IMR-90 (cell line): ENCODE data around the gene PDYN. TPM values are rescaled to one million over a fixed set of nuclear protein-coding genes. Genes with fewer than 3 reads are reported as not detected.

Experiments
- ATAC-seq: fragments of 200-7000 bp; cut with Tn5 transposase; 2 replicates; pipeline ENCODE4 v1.9.1; 2020; ENCODE audit warnings: low read depth, mild to moderate bottlenecking, moderate library complexity
- BruUV-seq: library from RNA; stranded (reverse); fragments of 400-500 nt; replicated peaks from 2 replicates; lab custom pipeline; 2021; lab: Mats Ljungman, UMichigan
- CTCF ChIA-PET: fragments of 300-600 bp; formaldehyde crosslinking; extraction: SDS; loops from one replicate; lab custom pipeline; 2021; ENCODE audit warnings: antibody characterized with exemption; lab: Yijun Ruan, JAX
- POLR2A ChIA-PET: fragments of 300-600 bp; sonication (Branson Sonifier 250); formaldehyde crosslinking; loops from one replicate; lab custom pipeline; 2022; ENCODE audit warnings: antibody characterized with exemption; ENCODE audit not compliant: unreplicated experiment; lab: Charles Lee
- DNase-seq: peaks from one replicate; pipeline ENCODE4 v3.0.0; 2013
- H2AFZ ChIP-seq: replicated peaks from 2 replicates; pipeline ENCODE3; 2013; ENCODE audit warnings: low read length, mild to moderate bottlenecking; ENCODE audit not compliant: poor library complexity
- H2AK5ac ChIP-seq: 2 replicates; pipeline ENCODE4 v1.6.1; 2013; ENCODE audit warnings: low read depth, low read length, inconsistent platforms
- H2AK9ac ChIP-seq: replicated peaks from 2 replicates; pipeline ENCODE3; 2013; ENCODE audit warnings: mild to moderate bottlenecking, low read depth, low read length, moderate library complexity; ENCODE audit not compliant: poor library complexity
- H2BK120ac ChIP-seq: 2 replicates; pipeline ENCODE4 v1.6.1; 2013; ENCODE audit warnings: low read depth, low read length, inconsistent platforms
- H2BK15ac ChIP-seq: 3 replicates; pipeline ENCODE4 v1.6.1; 2013; ENCODE audit warnings: low read depth, low read length, inconsistent platforms
- H2BK20ac ChIP-seq: 2 replicates; pipeline ENCODE4 v1.6.1; 2013; ENCODE audit warnings: low read depth, mild to moderate bottlenecking, inconsistent platforms, low read length, moderate library complexity
- H2BK5ac ChIP-seq: 2 replicates; pipeline ENCODE4 v1.6.1; 2013; ENCODE audit warnings: mild to moderate bottlenecking, low read depth, low read length, inconsistent platforms; ENCODE audit not compliant: poor library complexity, severe bottlenecking
- H3K14ac ChIP-seq: replicated peaks from 2 replicates; pipeline ENCODE4 v1.6.1; 2013; ENCODE audit warnings: low read depth, low read length, inconsistent platforms
- H3K18ac ChIP-seq: 2 replicates; pipeline ENCODE4 v1.6.1; 2013; ENCODE audit warnings: low read depth, low read length, control low read depth
- H3K23ac ChIP-seq: 2 replicates; pipeline ENCODE4 v1.6.1; 2013; ENCODE audit warnings: low read depth, low read length, inconsistent platforms
- H3K27ac ChIP-seq: 2 replicates; pipeline ENCODE4 v1.5.1; 2013; ENCODE audit warnings: mild to moderate bottlenecking, control low read depth, low read length; ENCODE audit not compliant: insufficient read depth
- H3K27me3 ChIP-seq: 2 replicates; pipeline ENCODE4 v1.6.1; 2013; ENCODE audit warnings: low read length; ENCODE audit not compliant: control insufficient read depth, insufficient read depth
- H3K36me3 ChIP-seq: 2 replicates; pipeline ENCODE4 v1.6.1; 2013; ENCODE audit warnings: low read length, mixed read lengths; ENCODE audit not compliant: control insufficient read depth, insufficient read depth
- H3K4ac ChIP-seq: 2 replicates; pipeline ENCODE4 v1.6.1; 2013; ENCODE audit warnings: low read depth, low read length, inconsistent platforms
- H3K4me1 ChIP-seq: 2 replicates; pipeline ENCODE4 v1.6.1; 2013; ENCODE audit warnings: low read length, mixed read lengths; ENCODE audit not compliant: control insufficient read depth, insufficient read depth
- H3K4me2 ChIP-seq: 2 replicates; pipeline ENCODE4 v1.6.1; 2013; ENCODE audit warnings: low read depth, mild to moderate bottlenecking, control low read depth, low read length, moderate library complexity
- H3K4me3 ChIP-seq: 2 replicates; pipeline ENCODE4 v1.5.1; 2013; ENCODE audit warnings: low read depth, mild to moderate bottlenecking, control low read depth, low read length, moderate library complexity; ENCODE audit not compliant: insufficient read depth
- H3K56ac ChIP-seq: 2 replicates; pipeline ENCODE4 v1.6.1; 2013; ENCODE audit warnings: low read length, inconsistent platforms; ENCODE audit not compliant: insufficient read depth; ENCODE audit errors: extremely low read depth
- H3K79me1 ChIP-seq, 2 experiments: 2 replicates each; pipeline ENCODE4 v1.6.1; 2013; ENCODE audit warnings: low read length in 2 of 2, inconsistent platforms in 1 of 2, low read depth in 1 of 2
- H3K9ac ChIP-seq: 2 replicates; pipeline ENCODE4 v1.6.1; 2013; ENCODE audit warnings: low read depth, low read length, control low read depth
- H3K9me1 ChIP-seq: 2 replicates; pipeline ENCODE4 v1.6.1; 2013; ENCODE audit warnings: low read length, inconsistent platforms; ENCODE audit not compliant: insufficient read depth
- H3K9me3 ChIP-seq: 2 replicates; pipeline ENCODE4 v1.6.1; 2013; ENCODE audit warnings: low read length; ENCODE audit not compliant: control insufficient read depth, insufficient read depth
- H4K20me1 ChIP-seq: 2 replicates; pipeline ENCODE4 v1.6.1; 2013; ENCODE audit warnings: low read length, inconsistent platforms; ENCODE audit not compliant: insufficient read depth
- H4K5ac ChIP-seq: 2 replicates; pipeline ENCODE4 v1.6.1; 2013; ENCODE audit warnings: mild to moderate bottlenecking, low read depth, low read length, control low read depth
- H4K8ac ChIP-seq, 2 experiments: 2 replicates each; pipeline ENCODE4 v1.6.1; 2013; ENCODE audit warnings: low read depth in 2 of 2, low read length in 2 of 2, control low read depth in 1 of 2, inconsistent platforms in 1 of 2
- H4K91ac ChIP-seq: 2 replicates; pipeline ENCODE4 v1.6.1; 2013; ENCODE audit warnings: low read depth, low read length, inconsistent platforms; ENCODE audit not compliant: insufficient read depth
- BHLHE40 ChIP-seq: fragments of 150-350 bp; IDR thresholded peaks from 2 replicates; pipeline ENCODE4 v1.6.1; 2016; ENCODE audit warnings: mild to moderate bottlenecking, low read depth, low read length
- CHD1 ChIP-seq: IDR thresholded peaks from 2 replicates; pipeline ENCODE4 v1.6.1; 2012; ENCODE audit warnings: low read depth, low read length, improper control_type of control experiment
- FOS ChIP-seq: fragments of 150-350 bp; IDR thresholded peaks from 2 replicates; pipeline ENCODE4 v1.6.1; 2016; ENCODE audit warnings: low read depth, low read length
- MAFK ChIP-seq: IDR thresholded peaks from 2 replicates; pipeline ENCODE4 v1.6.1; 2012; ENCODE audit warnings: low read depth, low read length, improper control_type of control experiment
- MXI1 ChIP-seq: IDR thresholded peaks from 2 replicates; pipeline ENCODE4 v1.6.1; 2012; ENCODE audit warnings: low read depth, mild to moderate bottlenecking, low read length, moderate library complexity, borderline replicate concordance
- NFE2L2 ChIP-seq: fragments of 150-350 bp; IDR thresholded peaks from 2 replicates; pipeline ENCODE4 v1.6.1; 2016; ENCODE audit warnings: low read depth, mild to moderate bottlenecking, low read length
- POLR2A ChIP-seq: IDR thresholded peaks from 2 replicates; pipeline ENCODE4 v1.6.1; 2012; ENCODE audit warnings: mild to moderate bottlenecking, low read depth, low read length
- RCOR1 ChIP-seq: IDR thresholded peaks from 2 replicates; pipeline ENCODE4 v1.6.1; 2012; ENCODE audit warnings: mild to moderate bottlenecking, low read length, improper control_type of control experiment; ENCODE audit not compliant: insufficient replicate concordance
- WGBS, 2 experiments: methylation state at CpG; one replicate each; pipeline versions ENCODE4 v1.1.5 to v1.1.7; 2013; ENCODE audit warnings: missing lambda C conversion rate in 2 of 2; ENCODE audit not compliant: insufficient read length in 1 of 2; ENCODE audit errors: extremely low coverage in 2 of 2; 5-methylcytosine and 5-hydroxymethylcytosine counted together
- dilution Hi-C: fragments of 300-500 bp; cut with HindIII; formaldehyde crosslinking; loops from one replicate; pipeline ENCODE4 v1.14.3; 2018; ENCODE audit warnings: low sequenced_read_pairs; ENCODE audit not compliant: unreplicated experiment
- in situ Hi-C: fragments of 300-500 bp; cut with MboI; formaldehyde crosslinking; loops from 3 replicates; pipeline ENCODE4 v1.14.3; 2019; ENCODE audit warnings: low sequenced_read_pairs, inconsistent platforms, mixed read lengths
- intact Hi-C: fragments of 100-400 bp; cut with micrococcal nuclease; formaldehyde crosslinking; loops from 2 replicates; pipeline ENCODE4 v1.10.0; 2022
- polyA plus RNA-seq, 3 experiments: library from polyadenylated mRNA; depleted of rRNA; stranded (reverse); fragments of >200 nt; gene quantifications; 2 replicates each; pipeline ENCODE4 v1.2.3, GENCODE V29; 2012; ENCODE audit warnings: low replicate concordance in 1 of 3
- total RNA-seq: library from RNA; depleted of rRNA; stranded (reverse); fragments of >200 nt; gene quantifications from 2 replicates; pipeline ENCODE4 v1.2.3, GENCODE V29; 2012
- TF ChIP-seq, protein P1 (sequence below): conservative IDR thresholded peaks from 2 replicates; pipeline ENCODE4 v1.5.1; 2012; ENCODE audit warnings: mild to moderate bottlenecking, low read depth, low read length, improper control_type of control experiment
- TF ChIP-seq, protein P2 (sequence below): fragments of 150-350 bp; IDR thresholded peaks from 2 replicates; pipeline ENCODE4 v1.6.1; 2016; ENCODE audit warnings: low read depth, mild to moderate bottlenecking, low read length, moderate library complexity, borderline replicate concordance

PDYN gene
- total and polyA plus RNA-seq, 2 of the 4 experiments (the other 2 are of a cell fraction): not detected

GRCh38 chr20:1971893-1972586 is 21.8 kb downstream of the PDYN start:
- H3K23ac ChIP-seq: no peak overlapping the region
- ChIA-PET CTCF (interaction anchor here (1.0 kb wide), 1 partner anchor 200 kb away, joined by 3 read pairs; no protein-coding TSS in a partner anchor), POLR2A (interaction anchor here (0.6 kb wide), 2 partner anchors 15 to 186 kb away, joined by 3 to 6 read pairs; no protein-coding TSS in a partner anchor)
- ATAC-seq (no peak), DNase-seq (no peak)
- H3K36me3 ChIP-seq: no peaks in the 10 kb centered on the region
- H3K79me1 ChIP-seq: no peaks in the 10 kb centered on the region
- no peaks in the 10 kb centered on the region for H3K9me3 ChIP-seq
- no peak overlapping the region for H3K9ac ChIP-seq
- no peak overlapping the region for H3K56ac ChIP-seq
- H3K9me1 ChIP-seq: no peaks in the 10 kb centered on the region
- H2BK5ac ChIP-seq: no peak overlapping the region
- WGBS, 2 experiments: no CpG with 5 or more reads among the region's 5 CpGs
- H3K4me3 ChIP-seq: no peak overlapping the region
- H2AFZ ChIP-seq: no peak overlapping the region
- no peak overlapping the region for H3K18ac ChIP-seq
- H3K4ac ChIP-seq: no peak overlapping the region
- no peak overlapping the region for H2BK15ac ChIP-seq
- H3K27me3 ChIP-seq: peaks cover 35% of the 10 kb centered on the region
- H3K14ac ChIP-seq: no peak overlapping the region
- H3K4me2 ChIP-seq: no peak overlapping the region
- H4K8ac ChIP-seq: no peak overlapping the region
- in situ Hi-C loops (no loop called here), dilution Hi-C loops (no loop called here), intact Hi-C loops (no loop called here)
- H4K20me1 ChIP-seq: no peaks in the 10 kb centered on the region; the same call in 1 of the 2 replicates
- no peak overlapping the region for H4K5ac ChIP-seq
- no peaks in the 10 kb centered on the region for H3K4me1 ChIP-seq
- no peak overlapping the region for H2BK120ac ChIP-seq
- TF ChIP-seq MXI1 (no peak), POLR2A (no peak), NFE2L2 (no peak), CHD1 (no peak), BHLHE40 (no peak), RCOR1 (no peak), FOS (no peak), MAFK (no peak)
- TF ChIP-seq, protein P1, sequence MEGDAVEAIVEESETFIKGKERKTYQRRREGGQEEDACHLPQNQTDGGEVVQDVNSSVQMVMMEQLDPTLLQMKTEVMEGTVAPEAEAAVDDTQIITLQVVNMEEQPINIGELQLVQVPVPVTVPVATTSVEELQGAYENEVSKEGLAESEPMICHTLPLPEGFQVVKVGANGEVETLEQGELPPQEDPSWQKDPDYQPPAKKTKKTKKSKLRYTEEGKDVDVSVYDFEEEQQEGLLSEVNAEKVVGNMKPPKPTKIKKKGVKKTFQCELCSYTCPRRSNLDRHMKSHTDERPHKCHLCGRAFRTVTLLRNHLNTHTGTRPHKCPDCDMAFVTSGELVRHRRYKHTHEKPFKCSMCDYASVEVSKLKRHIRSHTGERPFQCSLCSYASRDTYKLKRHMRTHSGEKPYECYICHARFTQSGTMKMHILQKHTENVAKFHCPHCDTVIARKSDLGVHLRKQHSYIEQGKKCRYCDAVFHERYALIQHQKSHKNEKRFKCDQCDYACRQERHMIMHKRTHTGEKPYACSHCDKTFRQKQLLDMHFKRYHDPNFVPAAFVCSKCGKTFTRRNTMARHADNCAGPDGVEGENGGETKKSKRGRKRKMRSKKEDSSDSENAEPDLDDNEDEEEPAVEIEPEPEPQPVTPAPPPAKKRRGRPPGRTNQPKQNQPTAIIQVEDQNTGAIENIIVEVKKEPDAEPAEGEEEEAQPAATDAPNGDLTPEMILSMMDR: no peak
- TF ChIP-seq, protein P2, sequence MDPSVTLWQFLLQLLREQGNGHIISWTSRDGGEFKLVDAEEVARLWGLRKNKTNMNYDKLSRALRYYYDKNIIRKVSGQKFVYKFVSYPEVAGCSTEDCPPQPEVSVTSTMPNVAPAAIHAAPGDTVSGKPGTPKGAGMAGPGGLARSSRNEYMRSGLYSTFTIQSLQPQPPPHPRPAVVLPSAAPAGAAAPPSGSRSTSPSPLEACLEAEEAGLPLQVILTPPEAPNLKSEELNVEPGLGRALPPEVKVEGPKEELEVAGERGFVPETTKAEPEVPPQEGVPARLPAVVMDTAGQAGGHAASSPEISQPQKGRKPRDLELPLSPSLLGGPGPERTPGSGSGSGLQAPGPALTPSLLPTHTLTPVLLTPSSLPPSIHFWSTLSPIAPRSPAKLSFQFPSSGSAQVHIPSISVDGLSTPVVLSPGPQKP: no peak
- H2AK5ac ChIP-seq: no peak overlapping the region
- no peak overlapping the region for H4K91ac ChIP-seq
- H2BK20ac ChIP-seq: no peak overlapping the region
- no peak overlapping the region for H2AK9ac ChIP-seq
- no TSS peak for BruUV-seq
- H3K27ac ChIP-seq: no peak overlapping the region
